ENCODE data around the gene PANX2. TPM values are rescaled to one million over a fixed set of nuclear protein-coding genes. Genes with fewer than 3 reads are reported as not detected.

Gene PANX2
- total and polyA plus RNA-seq, 4 donors: 0.39 to 14.8 (median 1.5) TPM

DNA sequence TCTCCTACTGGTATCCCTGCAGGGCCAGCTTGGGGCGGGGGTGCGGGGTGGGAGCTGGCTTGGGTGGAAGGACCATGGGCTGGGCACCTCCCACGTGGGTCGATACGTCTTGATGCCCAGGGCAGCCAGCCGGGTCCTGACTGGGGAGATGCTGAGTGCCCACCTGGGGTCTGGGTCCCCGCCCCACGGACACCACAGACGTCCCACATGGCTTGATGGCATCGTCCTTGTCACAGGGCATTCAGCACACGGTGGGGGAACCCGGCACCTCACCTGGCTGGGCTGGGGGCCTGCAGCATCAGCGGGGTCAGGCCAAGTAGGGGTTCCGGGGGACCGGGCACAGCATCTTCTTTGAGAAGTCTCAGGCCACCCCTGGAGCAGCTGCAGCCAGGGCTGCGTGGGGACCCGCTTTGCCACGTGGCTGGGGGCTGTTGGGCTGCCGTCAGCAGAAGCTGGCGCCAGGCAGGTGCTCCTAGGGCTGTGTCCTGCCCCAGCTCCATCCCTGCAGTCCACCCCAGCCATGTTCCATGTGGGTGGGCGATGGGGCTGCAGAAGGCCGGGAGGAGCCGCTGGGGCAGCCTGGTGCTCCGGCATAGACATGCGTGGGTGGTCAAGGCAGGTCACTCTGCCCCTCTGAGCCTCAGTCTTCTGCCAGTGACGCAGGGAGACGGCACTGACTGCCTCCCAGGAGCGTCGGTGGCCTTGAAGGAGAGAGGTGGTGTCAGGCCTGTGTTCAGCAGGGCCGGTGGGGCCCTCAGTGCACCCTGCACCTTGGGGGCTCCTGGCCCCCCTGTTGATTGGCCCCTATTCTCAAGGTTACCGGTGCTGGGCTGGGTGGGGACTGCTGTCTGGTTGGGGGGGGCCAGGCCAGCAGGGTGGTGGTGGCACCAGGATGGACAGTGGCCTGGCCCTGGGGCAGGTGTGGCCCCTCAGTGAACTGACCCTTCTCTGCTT lies 38.7 kb downstream of the PANX2 start:
- no peak overlapping the region for H3K9ac ChIP-seq (ENCODE audit: low read depth in 1 of 2, low read length in 2 of 2)
- no peak for DNase-seq (ENCODE audit: low spot score)
- no peak overlapping the region for H3K4me3 ChIP-seq (ENCODE audit: low read depth in 1 of 3, low read length in 3 of 3)
- no peaks in the 10 kb centered on the region for H3K9me3 ChIP-seq (ENCODE audit: control insufficient read depth in 4 of 4, low read length in 3 of 4)
- H3K27me3 ChIP-seq (ENCODE audit: control insufficient read depth in 4 of 4, insufficient read depth in 4 of 4, low read length in 3 of 4): no peaks in the 10 kb centered on the region
- H3K36me3 ChIP-seq (ENCODE audit: control insufficient read depth in 4 of 4, insufficient read depth in 3 of 4, low read depth in 1 of 4, low read length in 3 of 4): peaks cover 15 to 47% (median 26%) of the 10 kb centered on the region in 4 donors
- no peak overlapping the region for H3K27ac ChIP-seq (ENCODE audit: low read depth in 1 of 2, low read length in 2 of 2)
- 73% methylated on average over 31 of the region's 31 CpGs for WGBS
- H3K4me1 ChIP-seq (ENCODE audit: control insufficient read depth in 4 of 4, insufficient read depth in 4 of 4, low read length in 3 of 4): peaks cover 5 to 63% (median 43%) of the 10 kb centered on the region in 4 donors
- TF ChIP-seq NR2F2 (IDR thresholded peaks at IDR 0.05): no peak
- TF ChIP-seq, protein P1, sequence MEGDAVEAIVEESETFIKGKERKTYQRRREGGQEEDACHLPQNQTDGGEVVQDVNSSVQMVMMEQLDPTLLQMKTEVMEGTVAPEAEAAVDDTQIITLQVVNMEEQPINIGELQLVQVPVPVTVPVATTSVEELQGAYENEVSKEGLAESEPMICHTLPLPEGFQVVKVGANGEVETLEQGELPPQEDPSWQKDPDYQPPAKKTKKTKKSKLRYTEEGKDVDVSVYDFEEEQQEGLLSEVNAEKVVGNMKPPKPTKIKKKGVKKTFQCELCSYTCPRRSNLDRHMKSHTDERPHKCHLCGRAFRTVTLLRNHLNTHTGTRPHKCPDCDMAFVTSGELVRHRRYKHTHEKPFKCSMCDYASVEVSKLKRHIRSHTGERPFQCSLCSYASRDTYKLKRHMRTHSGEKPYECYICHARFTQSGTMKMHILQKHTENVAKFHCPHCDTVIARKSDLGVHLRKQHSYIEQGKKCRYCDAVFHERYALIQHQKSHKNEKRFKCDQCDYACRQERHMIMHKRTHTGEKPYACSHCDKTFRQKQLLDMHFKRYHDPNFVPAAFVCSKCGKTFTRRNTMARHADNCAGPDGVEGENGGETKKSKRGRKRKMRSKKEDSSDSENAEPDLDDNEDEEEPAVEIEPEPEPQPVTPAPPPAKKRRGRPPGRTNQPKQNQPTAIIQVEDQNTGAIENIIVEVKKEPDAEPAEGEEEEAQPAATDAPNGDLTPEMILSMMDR (IDR thresholded peaks at IDR 0.05; ENCODE audit: low read depth, low read length, missing input control): no peak
- no peak for TF ChIP-seq FOXA1 (IDR thresholded peaks at IDR 0.05)
- no peak for TF ChIP-seq SP1 (IDR thresholded peaks at IDR 0.05)
- TF ChIP-seq HNF4A (conservative IDR thresholded peaks at IDR 0.05): no peak
- TF ChIP-seq, protein P2, sequence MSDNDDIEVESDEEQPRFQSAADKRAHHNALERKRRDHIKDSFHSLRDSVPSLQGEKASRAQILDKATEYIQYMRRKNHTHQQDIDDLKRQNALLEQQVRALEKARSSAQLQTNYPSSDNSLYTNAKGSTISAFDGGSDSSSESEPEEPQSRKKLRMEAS (IDR thresholded peaks at IDR 0.05): no peak
- no peak for TF ChIP-seq JUND (IDR thresholded peaks at IDR 0.05)
- no peak for TF ChIP-seq RAD21 (IDR thresholded peaks at IDR 0.05)

- Histone ChIP-seq H3K36me3 (ENCODE audit: control insufficient read depth in 4 of 4, insufficient read depth in 3 of 4, low read depth in 1 of 4, low read length in 3 of 4) (peaks cover 18 to 52% (median 27%) of the 10 kb centered on the region in 4 donors), H3K4me1 (ENCODE audit: control insufficient read depth in 4 of 4, insufficient read depth in 4 of 4, low read length in 3 of 4) (peaks cover 4 to 56% (median 38%) of the 10 kb centered on the region in 4 donors), H3K4me3 (ENCODE audit: low read depth in 1 of 3, low read length in 3 of 3) (no peak overlapping the region), H3K27ac (ENCODE audit: low read depth in 1 of 2, low read length in 2 of 2) (no peak overlapping the region), H3K9me3 (ENCODE audit: control insufficient read depth in 4 of 4, low read length in 3 of 4) (no peaks in the 10 kb centered on the region), H3K27me3 (ENCODE audit: control insufficient read depth in 4 of 4, insufficient read depth in 4 of 4, low read length in 3 of 4) (no peaks in the 10 kb centered on the region), H3K9ac (ENCODE audit: low read depth in 1 of 2, low read length in 2 of 2) (no peak overlapping the region)
- peak; percentile 67 for DNase-seq (ENCODE audit: low spot score)
- TF ChIP-seq, protein P1 (IDR thresholded peaks at IDR 0.05; ENCODE audit: low read depth, low read length, missing input control): peak; percentile 76
- peak; percentile 77 to 88 for TF ChIP-seq RAD21 (IDR thresholded peaks at IDR 0.05)
- TF ChIP-seq FOXA1 (IDR thresholded peaks at IDR 0.05): no peak
- whole genome bisulfite sequencing: 63% methylated on average over 20 of the region's 20 CpGs
Observed at GRCh38 chr22:50209893-50210292, 39.4 kb downstream of the PANX2 start.

- Histone ChIP-seq H3K36me3 (ENCODE audit: control insufficient read depth in 4 of 4, insufficient read depth in 3 of 4, low read depth in 1 of 4, low read length in 3 of 4) (peaks cover 18 to 57% (median 31%) of the 10 kb centered on the region in 4 donors), H3K9ac (ENCODE audit: low read depth in 1 of 2, low read length in 2 of 2) (no peak overlapping the region), H3K27me3 (ENCODE audit: control insufficient read depth in 4 of 4, insufficient read depth in 4 of 4, low read length in 3 of 4) (no peaks in the 10 kb centered on the region), H3K9me3 (ENCODE audit: control insufficient read depth in 4 of 4, low read length in 3 of 4) (no peaks in the 10 kb centered on the region), H3K4me1 (ENCODE audit: control insufficient read depth in 4 of 4, insufficient read depth in 4 of 4, low read length in 3 of 4) (peaks cover 3 to 52% (median 36%) of the 10 kb centered on the region in 4 donors), H3K4me3 (ENCODE audit: low read depth in 1 of 3, low read length in 3 of 3) (no peak overlapping the region), H3K27ac (ENCODE audit: low read depth in 1 of 2, low read length in 2 of 2) (no peak overlapping the region)
- no peak for DNase-seq (ENCODE audit: low spot score)
- TF ChIP-seq, protein P3, sequence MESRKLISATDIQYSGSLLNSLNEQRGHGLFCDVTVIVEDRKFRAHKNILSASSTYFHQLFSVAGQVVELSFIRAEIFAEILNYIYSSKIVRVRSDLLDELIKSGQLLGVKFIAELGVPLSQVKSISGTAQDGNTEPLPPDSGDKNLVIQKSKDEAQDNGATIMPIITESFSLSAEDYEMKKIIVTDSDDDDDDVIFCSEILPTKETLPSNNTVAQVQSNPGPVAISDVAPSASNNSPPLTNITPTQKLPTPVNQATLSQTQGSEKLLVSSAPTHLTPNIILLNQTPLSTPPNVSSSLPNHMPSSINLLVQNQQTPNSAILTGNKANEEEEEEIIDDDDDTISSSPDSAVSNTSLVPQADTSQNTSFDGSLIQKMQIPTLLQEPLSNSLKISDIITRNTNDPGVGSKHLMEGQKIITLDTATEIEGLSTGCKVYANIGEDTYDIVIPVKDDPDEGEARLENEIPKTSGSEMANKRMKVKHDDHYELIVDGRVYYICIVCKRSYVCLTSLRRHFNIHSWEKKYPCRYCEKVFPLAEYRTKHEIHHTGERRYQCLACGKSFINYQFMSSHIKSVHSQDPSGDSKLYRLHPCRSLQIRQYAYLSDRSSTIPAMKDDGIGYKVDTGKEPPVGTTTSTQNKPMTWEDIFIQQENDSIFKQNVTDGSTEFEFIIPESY (IDR thresholded peaks at IDR 0.05): no peak
- TF ChIP-seq FOXA1 (IDR thresholded peaks at IDR 0.05): no peak
- TF ChIP-seq, protein P4, sequence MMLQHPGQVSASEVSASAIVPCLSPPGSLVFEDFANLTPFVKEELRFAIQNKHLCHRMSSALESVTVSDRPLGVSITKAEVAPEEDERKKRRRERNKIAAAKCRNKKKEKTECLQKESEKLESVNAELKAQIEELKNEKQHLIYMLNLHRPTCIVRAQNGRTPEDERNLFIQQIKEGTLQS (IDR thresholded peaks at IDR 0.05): no peak
- TF ChIP-seq RXRA (IDR thresholded peaks at IDR 0.05): no peak
- TF ChIP-seq EGR1 (IDR thresholded peaks at IDR 0.05; ENCODE audit: low read depth in 2 of 2): no peak
- no peak for TF ChIP-seq JUND (IDR thresholded peaks at IDR 0.05)
- WGBS: 83% methylated on average over 32 of the region's 32 CpGs
Observed at GRCh38 chr22:50210378-50211139, 40.0 kb downstream of the PANX2 start.
